ENCODE measurements around the gene TRIM56.

The TRIM56 gene

DNA sequence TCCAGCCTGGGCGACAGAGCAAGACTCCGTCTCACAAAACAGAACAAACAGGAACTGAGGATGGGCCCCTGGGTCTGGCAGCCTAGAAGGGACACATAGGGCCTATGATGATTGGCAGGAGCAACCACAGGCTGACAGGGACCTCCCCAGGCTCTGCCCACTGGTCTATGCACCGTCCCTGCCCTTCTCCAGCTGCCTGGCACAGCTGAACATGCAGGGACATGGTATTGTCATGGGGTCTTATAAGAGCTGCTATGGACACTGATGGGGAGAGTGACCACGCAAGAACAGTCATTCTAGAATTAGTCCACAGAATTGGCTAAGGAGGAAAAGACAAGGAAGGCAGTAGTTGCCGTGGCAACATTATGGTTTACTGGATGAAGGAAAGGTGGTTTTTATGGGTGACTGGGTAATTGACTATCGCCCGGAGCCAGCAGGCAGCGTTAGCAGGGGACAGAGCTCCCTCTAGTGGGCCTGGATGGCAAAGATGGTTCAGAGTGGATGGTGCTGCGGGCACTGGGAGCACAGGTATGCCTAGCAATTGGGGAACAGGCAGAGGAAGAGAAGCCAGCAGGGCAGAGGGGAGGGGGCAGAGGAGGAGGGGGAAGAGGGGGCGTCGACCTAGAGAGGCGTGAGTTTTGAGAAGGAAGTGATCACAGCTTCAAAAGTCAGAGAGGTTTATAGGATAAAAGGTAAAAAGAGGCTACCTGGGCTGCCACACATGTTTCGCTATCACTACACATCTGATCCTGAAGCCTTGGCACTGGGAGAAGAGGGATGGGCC lies 7.8 kb upstream of the TRIM56 start:
- Histone ChIP-seq H3K36me3 (ENCODE audit: control insufficient read depth, insufficient read depth, low read length) (no peaks in the 10 kb centered on the region), H3K4me3 (replicated peaks; ENCODE audit: low read depth, low read length) (no peak overlapping the region), H3K27me3 (replicated peaks; ENCODE audit: control insufficient read depth, insufficient read depth, low read length) (no peaks in the 10 kb centered on the region)
- TF ChIP-seq, protein P1, sequence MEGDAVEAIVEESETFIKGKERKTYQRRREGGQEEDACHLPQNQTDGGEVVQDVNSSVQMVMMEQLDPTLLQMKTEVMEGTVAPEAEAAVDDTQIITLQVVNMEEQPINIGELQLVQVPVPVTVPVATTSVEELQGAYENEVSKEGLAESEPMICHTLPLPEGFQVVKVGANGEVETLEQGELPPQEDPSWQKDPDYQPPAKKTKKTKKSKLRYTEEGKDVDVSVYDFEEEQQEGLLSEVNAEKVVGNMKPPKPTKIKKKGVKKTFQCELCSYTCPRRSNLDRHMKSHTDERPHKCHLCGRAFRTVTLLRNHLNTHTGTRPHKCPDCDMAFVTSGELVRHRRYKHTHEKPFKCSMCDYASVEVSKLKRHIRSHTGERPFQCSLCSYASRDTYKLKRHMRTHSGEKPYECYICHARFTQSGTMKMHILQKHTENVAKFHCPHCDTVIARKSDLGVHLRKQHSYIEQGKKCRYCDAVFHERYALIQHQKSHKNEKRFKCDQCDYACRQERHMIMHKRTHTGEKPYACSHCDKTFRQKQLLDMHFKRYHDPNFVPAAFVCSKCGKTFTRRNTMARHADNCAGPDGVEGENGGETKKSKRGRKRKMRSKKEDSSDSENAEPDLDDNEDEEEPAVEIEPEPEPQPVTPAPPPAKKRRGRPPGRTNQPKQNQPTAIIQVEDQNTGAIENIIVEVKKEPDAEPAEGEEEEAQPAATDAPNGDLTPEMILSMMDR (IDR thresholded peaks at IDR 0.05; ENCODE audit: insufficient read depth, low read length, poor library complexity, severe bottlenecking): peak; percentile 97
- DNase-seq (ENCODE audit: extremely low read depth, insufficient read length): peak; percentile 53

DNA sequence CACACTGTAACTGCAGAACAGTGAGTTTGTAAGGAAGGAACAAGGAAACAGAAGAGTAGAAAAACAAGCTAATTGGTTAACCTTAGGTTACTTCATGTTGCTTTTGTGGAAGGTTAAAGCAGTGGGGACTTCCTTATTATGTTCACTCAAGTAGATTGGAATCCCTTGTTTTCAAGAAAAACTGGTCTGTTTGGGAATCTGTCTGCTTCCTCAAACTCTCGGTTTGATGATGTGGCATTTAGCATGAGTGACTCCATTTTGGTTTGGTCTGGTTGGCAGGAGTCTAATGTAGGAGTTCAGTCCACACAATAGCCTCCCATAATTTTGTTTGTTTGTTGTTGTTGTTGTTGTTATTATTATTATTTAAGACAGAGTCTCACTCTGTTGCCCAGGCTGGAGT lies 3.8 kb upstream of the TRIM56 start:
- Histone ChIP-seq H3K4me3 (replicated peaks; ENCODE audit: low read depth, low read length) (no peak overlapping the region), H3K27me3 (replicated peaks; ENCODE audit: control insufficient read depth, insufficient read depth, low read length) (no peaks in the 10 kb centered on the region), H3K36me3 (ENCODE audit: control insufficient read depth, insufficient read depth, low read length) (no peaks in the 10 kb centered on the region)
- DNase-seq (ENCODE audit: extremely low read depth, insufficient read length): no peak
- TF ChIP-seq, protein P1 (IDR thresholded peaks at IDR 0.05; ENCODE audit: insufficient read depth, low read length, poor library complexity, severe bottlenecking): no peak

DNA sequence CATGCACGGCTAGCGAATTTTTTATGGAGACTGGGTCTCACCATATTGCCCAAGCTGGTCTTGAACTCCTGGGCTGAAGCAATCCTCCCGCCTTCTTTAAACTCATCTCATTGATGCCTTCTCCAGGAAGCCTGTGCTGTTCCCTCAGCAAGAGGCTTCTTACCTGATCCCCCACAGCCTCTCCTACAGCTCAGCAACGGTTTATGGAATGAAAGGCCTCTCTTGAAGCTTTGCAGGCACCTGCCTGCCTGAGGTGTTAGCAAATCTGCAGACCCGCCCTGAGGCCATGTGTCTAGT lies 468 bp upstream of the TRIM56 start:
- peaks cover 26% of the 10 kb centered on the region for H3K36me3 ChIP-seq (ENCODE audit: control insufficient read depth, insufficient read depth, low read length)
- TF ChIP-seq, protein P1 (IDR thresholded peaks at IDR 0.05; ENCODE audit: insufficient read depth, low read length, poor library complexity, severe bottlenecking): no peak
- no peak for DNase-seq (ENCODE audit: extremely low read depth, insufficient read length)
- peak overlapping the region; percentile 71 for H3K4me3 ChIP-seq (replicated peaks; ENCODE audit: low read depth, low read length)
- no peaks in the 10 kb centered on the region for H3K27me3 ChIP-seq (replicated peaks; ENCODE audit: control insufficient read depth, insufficient read depth, low read length)

DNA sequence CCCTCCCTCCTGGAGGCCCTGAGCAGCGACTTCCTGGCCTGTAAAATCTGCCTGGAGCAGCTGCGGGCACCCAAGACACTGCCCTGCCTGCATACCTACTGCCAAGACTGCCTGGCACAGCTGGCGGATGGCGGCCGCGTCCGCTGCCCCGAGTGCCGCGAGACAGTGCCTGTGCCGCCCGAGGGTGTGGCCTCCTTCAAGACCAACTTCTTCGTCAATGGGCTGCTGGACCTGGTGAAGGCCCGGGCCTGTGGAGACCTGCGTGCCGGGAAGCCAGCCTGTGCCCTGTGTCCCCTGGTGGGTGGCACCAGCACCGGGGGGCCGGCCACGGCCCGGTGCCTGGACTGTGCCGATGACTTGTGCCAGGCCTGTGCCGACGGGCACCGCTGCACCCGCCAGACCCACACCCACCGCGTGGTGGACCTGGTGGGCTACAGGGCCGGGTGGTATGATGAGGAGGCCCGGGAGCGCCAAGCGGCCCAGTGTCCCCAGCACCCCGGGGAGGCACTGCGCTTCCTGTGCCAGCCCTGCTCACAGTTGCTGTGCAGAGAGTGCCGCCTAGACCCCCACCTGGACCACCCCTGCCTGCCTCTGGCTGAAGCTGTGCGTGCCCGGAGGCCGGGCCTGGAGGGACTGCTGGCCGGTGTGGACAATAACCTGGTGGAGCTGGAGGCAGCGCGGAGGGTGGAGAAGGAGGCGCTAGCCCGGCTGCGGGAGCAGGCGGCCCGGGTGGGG lies 2.2 kb downstream of the TRIM56 start:
- no peak for DNase-seq (ENCODE audit: extremely low read depth, insufficient read length)
- TF ChIP-seq, protein P1 (IDR thresholded peaks at IDR 0.05; ENCODE audit: insufficient read depth, low read length, poor library complexity, severe bottlenecking): no peak
- Histone ChIP-seq H3K4me3 (replicated peaks; ENCODE audit: low read depth, low read length) (no peak overlapping the region), H3K27me3 (replicated peaks; ENCODE audit: control insufficient read depth, insufficient read depth, low read length) (no peaks in the 10 kb centered on the region), H3K36me3 (ENCODE audit: control insufficient read depth, insufficient read depth, low read length) (peaks cover 26% of the 10 kb centered on the region)

DNA sequence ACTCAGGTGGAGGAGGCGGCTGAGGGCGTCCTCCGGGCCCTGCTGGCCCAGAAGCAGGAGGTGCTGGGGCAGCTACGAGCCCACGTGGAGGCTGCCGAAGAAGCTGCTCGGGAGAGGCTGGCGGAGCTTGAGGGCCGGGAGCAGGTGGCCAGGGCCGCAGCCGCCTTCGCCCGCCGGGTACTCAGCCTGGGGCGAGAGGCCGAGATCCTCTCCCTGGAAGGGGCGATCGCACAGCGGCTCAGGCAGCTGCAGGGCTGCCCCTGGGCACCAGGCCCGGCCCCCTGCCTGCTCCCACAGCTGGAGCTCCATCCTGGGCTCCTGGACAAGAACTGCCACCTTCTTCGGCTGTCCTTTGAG lies 2.8 kb downstream of the TRIM56 start:
- no peak overlapping the region for H3K4me3 ChIP-seq (replicated peaks; ENCODE audit: low read depth, low read length)
- peaks cover 26% of the 10 kb centered on the region for H3K36me3 ChIP-seq (ENCODE audit: control insufficient read depth, insufficient read depth, low read length)
- no peaks in the 10 kb centered on the region for H3K27me3 ChIP-seq (replicated peaks; ENCODE audit: control insufficient read depth, insufficient read depth, low read length)
- DNase-seq (ENCODE audit: extremely low read depth, insufficient read length): no peak
- TF ChIP-seq, protein P1 (IDR thresholded peaks at IDR 0.05; ENCODE audit: insufficient read depth, low read length, poor library complexity, severe bottlenecking): no peak

Measured in GM06990 (cell line).